HEK293T (cell line): ENCODE results near the gene BCL11A.

ENCODE experiments used
- L3MBTL2 ChIP-seq: fragments of 450-650 bp; conservative IDR thresholded peaks from 2 replicates; pipeline ENCODE4 v1.6.1; 2016; ENCODE audit warnings: mild to moderate bottlenecking
- SP1 ChIP-seq: fragments of 450-650 bp; IDR thresholded peaks from 2 replicates; pipeline ENCODE4 v1.6.1; 2017
- SUZ12 ChIP-seq: fragments of 450-650 bp; IDR thresholded peaks from 2 replicates; pipeline ENCODE4 v1.6.1; 2016; ENCODE audit warnings: mild to moderate bottlenecking
- TARDBP ChIP-seq: fragments of 450-650 bp; IDR thresholded peaks from 2 replicates; pipeline ENCODE4 v1.6.1; 2016
- TF ChIP-seq, protein P1 (sequence below): fragments of 450-650 bp; IDR thresholded peaks from 2 replicates; pipeline ENCODE4 v1.6.1; 2016

DNA sequence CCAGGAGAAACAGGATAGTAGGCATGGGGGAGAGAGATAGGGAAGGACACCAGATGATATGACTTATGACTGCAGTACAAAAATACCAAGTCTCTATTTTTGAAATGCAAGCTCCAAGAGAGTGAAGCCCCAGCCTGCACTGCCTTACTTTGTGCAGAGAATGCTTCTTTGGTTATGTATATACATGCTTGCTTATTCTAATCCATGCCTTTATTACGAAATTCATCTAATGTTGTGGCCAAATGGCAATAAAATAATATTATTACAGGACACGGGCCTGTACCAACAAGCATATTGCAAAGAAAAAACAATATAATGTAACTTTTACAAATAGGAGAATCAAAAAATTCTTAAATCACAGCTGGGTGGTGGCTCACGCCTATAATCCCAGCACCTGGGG lies 110.8 kb downstream of the BCL11A start:
- TF ChIP-seq, protein P1, sequence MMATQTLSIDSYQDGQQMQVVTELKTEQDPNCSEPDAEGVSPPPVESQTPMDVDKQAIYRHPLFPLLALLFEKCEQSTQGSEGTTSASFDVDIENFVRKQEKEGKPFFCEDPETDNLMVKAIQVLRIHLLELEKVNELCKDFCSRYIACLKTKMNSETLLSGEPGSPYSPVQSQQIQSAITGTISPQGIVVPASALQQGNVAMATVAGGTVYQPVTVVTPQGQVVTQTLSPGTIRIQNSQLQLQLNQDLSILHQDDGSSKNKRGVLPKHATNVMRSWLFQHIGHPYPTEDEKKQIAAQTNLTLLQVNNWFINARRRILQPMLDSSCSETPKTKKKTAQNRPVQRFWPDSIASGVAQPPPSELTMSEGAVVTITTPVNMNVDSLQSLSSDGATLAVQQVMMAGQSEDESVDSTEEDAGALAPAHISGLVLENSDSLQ: no peak
- TF ChIP-seq TARDBP (no peak), SP1 (no peak), L3MBTL2 (no peak), SUZ12 (no peak)
